Measurements from ENCODE around the gene ARVCF. TPM values are rescaled to one million over a fixed set of nuclear protein-coding genes. Genes with fewer than 3 reads are reported as not detected.

Gene ARVCF
- total and polyA plus RNA-seq, 9 of the 15 experiments (the other 6 are each of a cell fraction or from before 2014, with no cell fraction given) = 0.03 to 97.4 (median 15.6) TPM

DNA sequence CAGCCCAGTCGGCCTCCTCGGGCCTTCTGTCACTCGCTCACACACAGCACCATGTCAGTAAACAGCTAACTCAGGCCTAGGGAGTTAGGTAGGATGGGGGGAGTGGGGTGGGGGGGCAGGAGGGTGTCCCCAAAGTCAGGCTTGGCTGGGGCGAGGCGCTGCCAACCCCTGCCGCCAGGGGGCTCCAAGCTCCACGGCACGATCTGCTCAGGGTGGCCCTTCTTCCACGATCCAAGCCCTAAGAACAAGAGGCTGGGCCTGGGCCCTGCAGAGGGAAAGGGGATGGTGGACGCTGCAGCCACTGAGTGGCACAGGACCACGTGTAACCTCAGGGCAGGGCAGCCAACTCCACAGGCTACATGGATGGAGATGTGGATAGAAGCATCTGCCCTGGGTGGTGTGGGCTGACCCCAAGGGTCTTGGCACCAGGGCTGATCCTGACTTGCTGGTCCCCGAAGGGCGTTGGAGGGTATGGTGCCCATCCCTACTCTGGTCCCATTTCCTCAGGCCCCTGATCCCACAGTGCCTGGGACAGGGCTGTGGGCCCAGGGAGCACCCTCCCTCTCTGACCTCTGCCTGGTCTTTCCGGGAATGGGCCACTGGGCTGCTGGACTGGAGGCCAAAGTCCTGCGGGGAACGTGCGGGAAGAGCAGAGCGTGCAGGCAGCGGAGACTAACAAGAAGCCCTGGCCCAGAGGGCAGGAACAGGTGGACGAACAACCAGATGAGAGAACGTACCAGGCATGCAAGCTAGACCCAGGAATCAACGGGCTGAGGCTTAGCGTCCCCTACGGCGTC is 45.9 kb downstream of the ARVCF start (continued):
- TF ChIP-seq, protein P1, sequence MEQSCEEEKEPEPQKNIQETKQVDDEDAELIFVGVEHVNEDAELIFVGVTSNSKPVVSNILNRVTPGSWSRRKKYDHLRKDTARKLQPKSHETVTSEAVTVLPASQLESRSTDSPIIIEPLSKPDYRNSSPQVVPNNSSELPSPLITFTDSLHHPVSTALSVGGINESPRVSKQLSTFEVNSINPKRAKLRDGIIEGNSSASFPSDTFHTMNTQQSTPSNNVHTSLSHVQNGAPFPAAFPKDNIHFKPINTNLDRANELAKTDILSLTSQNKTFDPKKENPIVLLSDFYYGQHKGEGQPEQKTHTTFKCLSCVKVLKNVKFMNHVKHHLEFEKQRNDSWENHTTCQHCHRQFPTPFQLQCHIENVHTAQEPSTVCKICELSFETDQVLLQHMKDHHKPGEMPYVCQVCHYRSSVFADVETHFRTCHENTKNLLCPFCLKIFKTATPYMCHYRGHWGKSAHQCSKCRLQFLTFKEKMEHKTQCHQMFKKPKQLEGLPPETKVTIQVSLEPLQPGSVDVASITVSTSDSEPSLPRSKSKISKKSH (CRISPR knock-in tag; IDR thresholded peaks at IDR 0.05) = no peak
- TF ChIP-seq ZNF764 (CRISPR knock-in tag; IDR thresholded peaks at IDR 0.05; ENCODE audit: low read depth) (peak; percentile 73), COPS2 (conservative IDR thresholded peaks at IDR 0.05) (no peak), ILK (tag; IDR thresholded peaks at IDR 0.05; ENCODE audit: borderline replicate concordance, low read depth) (no peak), ZNF146 (CRISPR knock-in tag; IDR thresholded peaks at IDR 0.05; ENCODE audit: unreplicated experiment) (no peak), WHSC1 (IDR thresholded peaks at IDR 0.05; ENCODE audit: low read length) (peak; percentile 45), ZNF354B (CRISPR knock-in tag; IDR thresholded peaks at IDR 0.05) (peak; percentile 20; the same call in 1 of the 2 replicates), TRIM28 (IDR thresholded peaks at IDR 0.05) (no peak), HDAC1 (IDR thresholded peaks at IDR 0.05) (peak in 1 of 2 experiments; percentile 54; a peak in 1 of 4 replicates), NR2C1 (IDR thresholded peaks at IDR 0.05) (no peak), NR2C1 (tag; IDR thresholded peaks at IDR 0.05) (no peak), PHF20 (IDR thresholded peaks at IDR 0.05; ENCODE audit: partially characterized antibody) (peak; percentile 11), EHMT2 (IDR thresholded peaks at IDR 0.05) (0 out of 2 replicates have a peak, but pooled peaks have one; percentile 35), ZNF444 (CRISPR knock-in tag; IDR thresholded peaks at IDR 0.05) (0 out of 2 replicates have a peak, but pooled peaks have one; percentile 50), NR2F6 (CRISPR knock-in tag; IDR thresholded peaks at IDR 0.05) (no peak; the same call in 1 of the 2 replicates), XRCC4 (IDR thresholded peaks at IDR 0.05; ENCODE audit: extremely low read depth, insufficient read depth, insufficient read length) (no peak)
- TF ChIP-seq, protein P2, sequence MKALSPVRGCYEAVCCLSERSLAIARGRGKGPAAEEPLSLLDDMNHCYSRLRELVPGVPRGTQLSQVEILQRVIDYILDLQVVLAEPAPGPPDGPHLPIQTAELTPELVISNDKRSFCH (CRISPR knock-in tag; IDR thresholded peaks at IDR 0.05) = no peak
- TF ChIP-seq, protein P2 (tag; IDR thresholded peaks at IDR 0.05) = peak; percentile 72
- TF ChIP-seq, protein P3, sequence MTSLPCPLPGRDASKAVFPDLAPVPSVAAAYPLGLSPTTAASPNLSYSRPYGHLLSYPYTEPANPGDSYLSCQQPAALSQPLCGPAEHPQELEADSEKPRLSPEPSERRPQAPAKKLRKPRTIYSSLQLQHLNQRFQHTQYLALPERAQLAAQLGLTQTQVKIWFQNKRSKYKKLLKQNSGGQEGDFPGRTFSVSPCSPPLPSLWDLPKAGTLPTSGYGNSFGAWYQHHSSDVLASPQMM (CRISPR knock-in tag; IDR thresholded peaks at IDR 0.05) = no peak
- TF ChIP-seq, protein P4, sequence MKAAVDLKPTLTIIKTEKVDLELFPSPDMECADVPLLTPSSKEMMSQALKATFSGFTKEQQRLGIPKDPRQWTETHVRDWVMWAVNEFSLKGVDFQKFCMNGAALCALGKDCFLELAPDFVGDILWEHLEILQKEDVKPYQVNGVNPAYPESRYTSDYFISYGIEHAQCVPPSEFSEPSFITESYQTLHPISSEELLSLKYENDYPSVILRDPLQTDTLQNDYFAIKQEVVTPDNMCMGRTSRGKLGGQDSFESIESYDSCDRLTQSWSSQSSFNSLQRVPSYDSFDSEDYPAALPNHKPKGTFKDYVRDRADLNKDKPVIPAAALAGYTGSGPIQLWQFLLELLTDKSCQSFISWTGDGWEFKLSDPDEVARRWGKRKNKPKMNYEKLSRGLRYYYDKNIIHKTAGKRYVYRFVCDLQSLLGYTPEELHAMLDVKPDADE (conservative IDR thresholded peaks at IDR 0.05; ENCODE audit: control insufficient read depth, low read depth, low read length) = no peak
- TF ChIP-seq, protein P5, sequence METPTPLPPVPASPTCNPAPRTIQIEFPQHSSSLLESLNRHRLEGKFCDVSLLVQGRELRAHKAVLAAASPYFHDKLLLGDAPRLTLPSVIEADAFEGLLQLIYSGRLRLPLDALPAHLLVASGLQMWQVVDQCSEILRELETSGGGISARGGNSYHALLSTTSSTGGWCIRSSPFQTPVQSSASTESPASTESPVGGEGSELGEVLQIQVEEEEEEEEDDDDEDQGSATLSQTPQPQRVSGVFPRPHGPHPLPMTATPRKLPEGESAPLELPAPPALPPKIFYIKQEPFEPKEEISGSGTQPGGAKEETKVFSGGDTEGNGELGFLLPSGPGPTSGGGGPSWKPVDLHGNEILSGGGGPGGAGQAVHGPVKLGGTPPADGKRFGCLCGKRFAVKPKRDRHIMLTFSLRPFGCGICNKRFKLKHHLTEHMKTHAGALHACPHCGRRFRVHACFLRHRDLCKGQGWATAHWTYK (CRISPR knock-in tag; IDR thresholded peaks at IDR 0.05) = peak; percentile 89; the same call in 1 of the 2 replicates
- TF ChIP-seq, protein P6, sequence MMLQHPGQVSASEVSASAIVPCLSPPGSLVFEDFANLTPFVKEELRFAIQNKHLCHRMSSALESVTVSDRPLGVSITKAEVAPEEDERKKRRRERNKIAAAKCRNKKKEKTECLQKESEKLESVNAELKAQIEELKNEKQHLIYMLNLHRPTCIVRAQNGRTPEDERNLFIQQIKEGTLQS (IDR thresholded peaks at IDR 0.05) = no peak
- TF ChIP-seq, protein P6 (CRISPR knock-in tag; conservative IDR thresholded peaks at IDR 0.05) = peak; percentile 65; the same call in 1 of the 2 replicates

Data from K562 (cell line).